ENCODE results near the gene WDR5. TPM values are rescaled to one million over a fixed set of nuclear protein-coding genes. Genes with fewer than 3 reads are reported as not detected.

Gene WDR5
- total RNA-seq, 2 donors from 2014 or later, result 53.8 to 57.2 TPM

- no peak overlapping the region for H3K27ac Mint-ChIP-seq
- no peak for TF ChIP-seq CTCF (conservative IDR thresholded peaks at IDR 0.05)
- no peak overlapping the region for H3K4me3 Mint-ChIP-seq
- no peaks in the 10 kb centered on the region for H3K9me3 Mint-ChIP-seq
- Histone ChIP-seq H3K4me3 (ENCODE audit: low read length) (no peak overlapping the region), H3K9me3 (ENCODE audit: control insufficient read depth, low read length) (no peaks in the 10 kb centered on the region), H3K9ac (ENCODE audit: extremely low read depth, low read length, poor library complexity, severe bottlenecking) (no peak overlapping the region), H3K36me3 (ENCODE audit: control insufficient read depth, insufficient read depth, low read length) (peaks cover 8% of the 10 kb centered on the region), H3K27ac (ENCODE audit: low read depth, low read length) (no peak overlapping the region), H3K4me1 (ENCODE audit: control insufficient read depth, insufficient read depth, low read length) (no peaks in the 10 kb centered on the region), H3K27me3 (ENCODE audit: control insufficient read depth, insufficient read depth, low read length, poor library complexity, severe bottlenecking) (no peaks in the 10 kb centered on the region)
- no peak for DNase-seq
- H3K36me3 Mint-ChIP-seq (ENCODE audit: low read depth), result peaks cover 24% of the 10 kb centered on the region
- 66 to 71% methylated on average over 20 to 24 of the region's 24 CpGs for WGBS, 2 experiments (ENCODE audit: insufficient coverage in 1 of 2, insufficient read length in 1 of 2)
- H3K27me3 Mint-ChIP-seq (ENCODE audit: insufficient read depth), result no peaks in the 10 kb centered on the region
- no peaks in the 10 kb centered on the region for H3K4me1 Mint-ChIP-seq
Observed at GRCh38 chr9:134162926-134163370, 27.1 kb downstream of the WDR5 start.

DNA sequence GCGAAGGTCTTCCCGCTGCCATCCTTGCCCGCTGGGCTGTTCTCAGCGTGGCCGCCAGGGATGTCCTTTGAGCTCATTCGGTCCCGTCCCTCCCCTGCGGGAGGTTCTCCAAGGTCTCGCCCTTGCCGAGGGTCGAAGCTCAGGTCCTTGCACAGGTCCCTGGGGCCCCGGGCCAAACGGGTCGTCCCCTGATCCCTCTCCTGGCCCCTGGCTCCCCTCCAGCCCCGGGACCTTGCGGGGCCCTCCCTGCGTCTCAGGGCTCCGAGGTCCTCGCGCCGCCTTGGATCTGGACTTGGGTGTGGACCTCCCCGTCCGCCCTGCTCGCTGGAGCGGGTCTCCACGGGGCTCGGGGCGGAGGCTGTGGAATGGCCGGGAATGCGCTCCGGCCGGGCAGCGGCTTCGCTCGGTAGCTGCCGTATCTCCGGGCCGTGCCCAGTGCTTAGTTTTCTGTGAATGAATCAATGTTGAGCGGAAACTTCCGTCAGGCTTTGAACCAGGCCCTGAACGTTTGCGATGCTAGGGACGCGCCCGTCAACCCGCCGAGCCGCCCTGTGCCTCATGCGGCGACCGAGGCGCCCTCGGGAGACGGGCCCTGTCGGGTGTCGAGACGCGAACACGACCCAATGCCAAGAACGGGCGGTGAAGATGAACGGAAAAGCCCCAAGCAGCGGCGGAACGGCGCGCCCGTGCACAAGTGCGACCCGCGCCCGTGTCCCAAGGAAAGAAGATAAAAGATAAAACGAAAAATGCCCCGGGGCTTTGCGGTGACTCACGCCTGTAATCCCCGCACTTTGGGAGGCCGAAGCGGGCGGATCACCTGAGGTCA is 27.7 kb downstream of the WDR5 start:
- Histone ChIP-seq H3K36me3 (ENCODE audit: control insufficient read depth, insufficient read depth, low read length) (peaks cover 1% of the 10 kb centered on the region), H3K4me1 (ENCODE audit: control insufficient read depth, insufficient read depth, low read length) (no peaks in the 10 kb centered on the region), H3K27ac (ENCODE audit: low read depth, low read length) (peak overlapping the region; percentile 38), H3K9me3 (ENCODE audit: control insufficient read depth, low read length) (no peaks in the 10 kb centered on the region), H3K27me3 (ENCODE audit: control insufficient read depth, insufficient read depth, low read length, poor library complexity, severe bottlenecking) (no peaks in the 10 kb centered on the region), H3K9ac (ENCODE audit: extremely low read depth, low read length, poor library complexity, severe bottlenecking) (no peak overlapping the region), H3K4me3 (ENCODE audit: low read length) (no peak overlapping the region)
- no peak overlapping the region for H3K4me3 Mint-ChIP-seq
- peaks cover 2% of the 10 kb centered on the region for H3K9me3 Mint-ChIP-seq
- WGBS, 2 experiments (ENCODE audit: insufficient coverage in 1 of 2, insufficient read length in 1 of 2), result 11 to 18% methylated on average over 64 to 80 of the region's 80 CpGs
- no peaks in the 10 kb centered on the region for H3K27me3 Mint-ChIP-seq (ENCODE audit: insufficient read depth)
- no peaks in the 10 kb centered on the region for H3K4me1 Mint-ChIP-seq
- H3K27ac Mint-ChIP-seq, result no peak overlapping the region
- DNase-seq, result peak; percentile 77
- TF ChIP-seq CTCF (conservative IDR thresholded peaks at IDR 0.05), result peak; percentile 62
- peaks cover 18% of the 10 kb centered on the region for H3K36me3 Mint-ChIP-seq (ENCODE audit: low read depth)

DNA sequence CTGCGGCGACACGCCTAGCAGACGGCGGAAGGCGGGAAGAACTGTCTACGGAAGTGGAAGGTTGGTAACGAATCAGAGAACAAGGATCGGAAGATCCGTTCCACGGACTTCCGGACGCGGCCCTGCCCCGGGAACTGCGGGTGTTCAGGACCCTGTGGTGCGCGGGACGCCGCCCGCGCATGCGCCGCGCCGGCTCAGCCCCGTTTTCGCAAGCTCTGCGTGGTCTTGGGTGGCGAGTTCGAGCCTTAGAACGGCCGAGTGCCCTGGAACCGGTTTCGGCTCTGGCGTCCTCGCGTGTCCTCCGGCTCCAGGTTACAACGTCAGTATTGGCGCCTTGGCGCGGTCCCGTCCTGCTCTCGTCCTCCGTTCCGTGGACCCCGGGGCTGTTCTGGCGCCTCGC is 29.0 kb downstream of the WDR5 start:
- Histone ChIP-seq H3K36me3 (ENCODE audit: control insufficient read depth, insufficient read depth, low read length) (no peaks in the 10 kb centered on the region), H3K27me3 (ENCODE audit: control insufficient read depth, insufficient read depth, low read length, poor library complexity, severe bottlenecking) (no peaks in the 10 kb centered on the region), H3K9me3 (ENCODE audit: control insufficient read depth, low read length) (no peaks in the 10 kb centered on the region), H3K9ac (ENCODE audit: extremely low read depth, low read length, poor library complexity, severe bottlenecking) (no peak overlapping the region), H3K27ac (ENCODE audit: low read depth, low read length) (no peak overlapping the region), H3K4me3 (ENCODE audit: low read length) (no peak overlapping the region), H3K4me1 (ENCODE audit: control insufficient read depth, insufficient read depth, low read length) (no peaks in the 10 kb centered on the region)
- WGBS, 2 experiments (ENCODE audit: insufficient coverage in 1 of 2, insufficient read length in 1 of 2), result 0% methylated on average over 32 to 50 of the region's 50 CpGs
- no peaks in the 10 kb centered on the region for H3K4me1 Mint-ChIP-seq
- H3K27ac Mint-ChIP-seq, result no peak overlapping the region
- peaks cover 16% of the 10 kb centered on the region for H3K36me3 Mint-ChIP-seq (ENCODE audit: low read depth)
- TF ChIP-seq CTCF (conservative IDR thresholded peaks at IDR 0.05), result no peak
- H3K27me3 Mint-ChIP-seq (ENCODE audit: insufficient read depth), result no peaks in the 10 kb centered on the region
- peaks cover 13% of the 10 kb centered on the region for H3K9me3 Mint-ChIP-seq
- DNase-seq, result no peak
- H3K4me3 Mint-ChIP-seq, result no peak overlapping the region
